Calu3 (cell line): ENCODE data around the gene LRRN1. TPM values are rescaled to one million over a fixed set of nuclear protein-coding genes. Genes with fewer than 3 reads are reported as not detected.

Source experiments
- BruUV-seq: library from RNA; stranded (reverse); fragments of 400-500 nt; replicated peaks from 2 replicates; lab custom pipeline; 2021; lab: Mats Ljungman, UMichigan
- CTCF ChIA-PET: fragments of 300-600 bp; sonication (Branson Sonifier 250); formaldehyde crosslinking; loops from one replicate; lab custom pipeline; 2022; ENCODE audit warnings: antibody characterized with exemption; lab: Charles Lee
- DNase-seq: peaks from one replicate; pipeline ENCODE4 v3.0.0; 2022
- H3K27ac Mint-ChIP-seq: one replicate; pipeline ENCODE4 v1.8.0; 2022; ENCODE audit warnings: mixed read lengths; ENCODE audit not compliant: unreplicated experiment
- H3K27me3 Mint-ChIP-seq: one replicate; pipeline ENCODE4 v1.8.0; 2022; ENCODE audit warnings: mixed read lengths; ENCODE audit not compliant: unreplicated experiment
- H3K36me3 Mint-ChIP-seq: one replicate; pipeline ENCODE4 v1.8.0; 2022; ENCODE audit warnings: mild to moderate bottlenecking, moderate library complexity, mixed read lengths; ENCODE audit not compliant: insufficient read depth, unreplicated experiment
- H3K4me1 Mint-ChIP-seq: one replicate; pipeline ENCODE4 v1.8.0; 2022; ENCODE audit warnings: mild to moderate bottlenecking, low read depth, mixed read lengths; ENCODE audit not compliant: unreplicated experiment
- H3K4me3 Mint-ChIP-seq: one replicate; pipeline ENCODE4 v1.8.0; 2022; ENCODE audit warnings: mild to moderate bottlenecking, low read depth, moderate library complexity, mixed read lengths; ENCODE audit not compliant: unreplicated experiment
- H3K9me3 Mint-ChIP-seq: one replicate; pipeline ENCODE4 v1.8.0; 2022; ENCODE audit warnings: low read depth, mixed read lengths; ENCODE audit not compliant: unreplicated experiment
- intact Hi-C: fragments of 100-400 bp; cut with micrococcal nuclease; formaldehyde crosslinking; loops from one replicate; pipeline ENCODE4 v1.10.0; 2022; ENCODE audit not compliant: unreplicated experiment
- total RNA-seq: library from RNA; stranded (reverse); gene quantifications from 2 replicates; pipeline ENCODE4 v1.2.3, GENCODE V29; 2022
- TF ChIP-seq, protein P1 (sequence below): fragments of 200-600 bp; IDR thresholded peaks from one replicate; pipeline ENCODE4 v1.8.0; 2022; ENCODE audit warnings: antibody characterized with exemption; ENCODE audit not compliant: unreplicated experiment

Gene LRRN1
- total RNA-seq, 1 experiment from 2014 or later = 22.1 TPM

DNA sequence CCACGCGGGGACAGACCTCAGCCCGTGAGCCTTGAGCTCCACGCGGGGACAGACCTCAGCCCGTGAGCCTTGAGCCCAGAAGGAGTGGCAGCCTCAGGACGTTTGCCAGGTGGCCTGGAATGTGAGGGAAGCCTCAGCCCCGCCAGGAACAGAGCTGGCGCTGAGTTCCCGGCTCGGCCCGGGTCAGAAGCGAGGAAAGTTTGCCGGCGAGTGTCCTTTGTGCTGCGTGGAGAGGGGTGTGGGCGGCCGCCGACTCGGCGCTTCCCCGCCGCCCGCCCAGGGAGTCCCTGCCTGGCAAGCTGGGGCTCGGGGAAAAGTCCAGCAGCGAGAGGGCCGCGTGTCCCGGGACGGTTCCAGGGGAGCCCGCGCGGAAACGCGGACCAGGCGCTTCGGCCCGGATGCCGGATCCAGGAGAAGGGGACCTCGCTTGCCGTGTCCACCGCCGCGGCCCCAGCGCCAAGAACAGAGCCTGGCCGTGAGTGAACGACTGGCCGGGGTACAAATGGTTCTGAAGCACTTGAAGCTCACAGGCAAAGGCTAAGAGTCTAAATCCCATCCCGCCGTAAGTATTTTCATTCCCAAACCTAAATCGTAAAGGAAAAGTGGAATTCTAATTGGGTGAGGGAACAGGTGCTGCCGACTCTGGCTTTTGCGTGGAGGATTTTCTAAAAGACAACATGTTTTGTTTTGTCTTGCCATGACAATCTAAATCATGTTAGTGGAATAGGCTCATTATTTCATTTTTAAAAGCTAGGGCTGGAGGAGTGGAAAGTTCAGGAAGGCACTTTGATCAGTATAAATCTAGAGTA, 1.7 kb downstream of the LRRN1 start:
- BruUV-seq = no TSS peak
- H3K4me1 Mint-ChIP-seq = no peaks in the 10 kb centered on the region
- DNase-seq = peak; percentile 22
- H3K36me3 Mint-ChIP-seq = peaks cover 32% of the 10 kb centered on the region
- CTCF ChIA-PET = interaction anchor here (0.7 to 1.7 kb wide), 2 partner anchors 190 to 197 kb away, joined by 3 read pairs; no protein-coding TSS in a partner anchor
- no peaks in the 10 kb centered on the region for H3K9me3 Mint-ChIP-seq
- peak overlapping the region; percentile 20 for H3K27ac Mint-ChIP-seq
- H3K4me3 Mint-ChIP-seq = peak overlapping the region; percentile 91
- intact Hi-C loops = no loop called here
- TF ChIP-seq, protein P1, sequence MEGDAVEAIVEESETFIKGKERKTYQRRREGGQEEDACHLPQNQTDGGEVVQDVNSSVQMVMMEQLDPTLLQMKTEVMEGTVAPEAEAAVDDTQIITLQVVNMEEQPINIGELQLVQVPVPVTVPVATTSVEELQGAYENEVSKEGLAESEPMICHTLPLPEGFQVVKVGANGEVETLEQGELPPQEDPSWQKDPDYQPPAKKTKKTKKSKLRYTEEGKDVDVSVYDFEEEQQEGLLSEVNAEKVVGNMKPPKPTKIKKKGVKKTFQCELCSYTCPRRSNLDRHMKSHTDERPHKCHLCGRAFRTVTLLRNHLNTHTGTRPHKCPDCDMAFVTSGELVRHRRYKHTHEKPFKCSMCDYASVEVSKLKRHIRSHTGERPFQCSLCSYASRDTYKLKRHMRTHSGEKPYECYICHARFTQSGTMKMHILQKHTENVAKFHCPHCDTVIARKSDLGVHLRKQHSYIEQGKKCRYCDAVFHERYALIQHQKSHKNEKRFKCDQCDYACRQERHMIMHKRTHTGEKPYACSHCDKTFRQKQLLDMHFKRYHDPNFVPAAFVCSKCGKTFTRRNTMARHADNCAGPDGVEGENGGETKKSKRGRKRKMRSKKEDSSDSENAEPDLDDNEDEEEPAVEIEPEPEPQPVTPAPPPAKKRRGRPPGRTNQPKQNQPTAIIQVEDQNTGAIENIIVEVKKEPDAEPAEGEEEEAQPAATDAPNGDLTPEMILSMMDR = no peak
- H3K27me3 Mint-ChIP-seq = peaks cover 24% of the 10 kb centered on the region

DNA sequence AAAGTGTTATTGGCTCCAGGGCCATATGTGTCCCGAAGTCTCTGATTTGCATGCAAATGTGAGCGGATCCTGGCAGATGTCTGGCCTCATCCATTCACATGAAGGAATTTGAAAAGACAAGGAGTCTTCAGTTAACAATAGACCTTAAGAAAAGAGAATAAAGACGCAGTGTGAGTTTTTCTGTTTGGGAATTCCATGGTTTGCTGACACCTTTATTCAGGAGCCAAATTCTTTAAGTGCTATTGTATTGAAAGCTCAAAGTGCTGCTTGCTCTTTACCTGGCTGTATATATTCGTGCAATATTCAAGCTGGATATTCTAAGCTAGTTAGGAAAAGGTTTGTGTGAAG, 2.2 kb downstream of the LRRN1 start:
- TF ChIP-seq, protein P1 = no peak
- H3K36me3 Mint-ChIP-seq = peaks cover 32% of the 10 kb centered on the region
- intact Hi-C loops = no loop called here
- H3K4me1 Mint-ChIP-seq = no peaks in the 10 kb centered on the region
- CTCF ChIA-PET = interaction anchor here (1.7 kb wide), 1 partner anchor 197 kb away, joined by 3 read pairs; no protein-coding TSS in a partner anchor
- peak overlapping the region; percentile 91 for H3K4me3 Mint-ChIP-seq
- H3K9me3 Mint-ChIP-seq = no peaks in the 10 kb centered on the region
- TSS peak; percentile 33 for BruUV-seq
- H3K27me3 Mint-ChIP-seq = peaks cover 22% of the 10 kb centered on the region
- no peak for DNase-seq
- no peak overlapping the region for H3K27ac Mint-ChIP-seq

DNA sequence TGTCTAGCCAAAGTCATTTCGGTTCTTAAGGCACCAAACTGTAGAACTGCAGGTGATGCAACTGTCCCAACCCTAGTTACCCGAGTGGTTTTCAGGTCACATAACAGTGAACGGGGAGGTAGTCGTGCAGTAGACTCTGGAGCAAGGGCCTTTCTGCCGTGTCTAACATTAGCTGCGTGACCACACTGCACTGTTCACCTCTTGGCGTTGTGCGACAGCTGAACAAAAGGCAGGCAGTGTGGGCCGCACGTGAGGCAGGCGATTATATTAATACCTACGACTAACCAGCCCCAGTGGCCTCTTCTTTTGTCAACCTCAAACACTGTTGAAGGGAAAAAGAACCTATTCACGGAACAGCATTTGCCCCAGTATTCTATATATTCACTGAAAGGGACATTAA, 2.8 kb downstream of the LRRN1 start:
- H3K4me3 Mint-ChIP-seq = peak overlapping the region; percentile 91
- CTCF ChIA-PET = no interaction called here
- no TSS peak for BruUV-seq
- TF ChIP-seq, protein P1 = no peak
- DNase-seq = no peak
- H3K27ac Mint-ChIP-seq = no peak overlapping the region
- peaks cover 32% of the 10 kb centered on the region for H3K36me3 Mint-ChIP-seq
- no peaks in the 10 kb centered on the region for H3K9me3 Mint-ChIP-seq
- H3K27me3 Mint-ChIP-seq = peaks cover 17% of the 10 kb centered on the region
- intact Hi-C loops = no loop called here
- H3K4me1 Mint-ChIP-seq = no peaks in the 10 kb centered on the region

DNA sequence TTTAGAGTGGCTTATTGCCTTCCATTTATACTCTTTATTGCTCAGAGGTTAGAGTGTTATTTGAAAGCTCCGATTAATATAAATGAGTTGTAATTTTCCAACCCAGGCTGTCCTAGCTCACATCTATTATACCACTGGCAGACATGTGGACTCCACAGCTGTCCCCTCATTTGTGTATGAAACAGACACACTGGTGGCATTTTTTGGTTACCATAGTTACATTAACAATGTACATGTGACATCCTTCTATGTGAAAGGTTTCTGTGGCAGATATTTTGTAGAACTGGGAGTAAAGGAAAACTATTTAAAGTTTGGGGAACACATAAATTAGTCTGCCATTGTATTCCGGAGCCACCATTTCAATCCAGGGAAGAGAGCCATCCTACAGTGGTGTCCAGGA, 5.3 kb downstream of the LRRN1 start:
- no peaks in the 10 kb centered on the region for H3K9me3 Mint-ChIP-seq
- no peaks in the 10 kb centered on the region for H3K27me3 Mint-ChIP-seq
- peaks cover 14% of the 10 kb centered on the region for H3K36me3 Mint-ChIP-seq
- no peak overlapping the region for H3K27ac Mint-ChIP-seq
- intact Hi-C loops = no loop called here
- CTCF ChIA-PET = no interaction called here
- no TSS peak for BruUV-seq
- no peak overlapping the region for H3K4me3 Mint-ChIP-seq
- TF ChIP-seq, protein P1 = no peak
- DNase-seq = no peak
- no peaks in the 10 kb centered on the region for H3K4me1 Mint-ChIP-seq
